Tibial nerve (tissue), 4 donors: Measurements from ENCODE around the gene DDA1. TPM values are rescaled to one million over a fixed set of nuclear protein-coding genes. Genes with fewer than 3 reads are reported as not detected.

Experiments
- DNase-seq, 2 donors: peaks; one replicate each; pipeline ENCODE4 v3.0.0-alpha.2; 2019; ENCODE audit warnings: low spot score in 2 of 2
- H3K27ac ChIP-seq, 4 donors: fragments of 200-600 bp; sonication (generic) in 3 of 4; one replicate each; pipeline ENCODE4 v1.5.1; 2017 to 2019; ENCODE audit warnings: mild to moderate bottlenecking in 1 of 4
- H3K27me3 ChIP-seq, 2 donors: fragments of 200-600 bp; sonication (generic) in 1 of 2; one replicate each; pipeline versions ENCODE4 v1.5.1 to v1.6.0; 2017 to 2019
- H3K36me3 ChIP-seq, 3 donors: fragments of 200-600 bp; sonication (generic); one replicate each; pipeline ENCODE4 v1.5.1; 2018 to 2019
- H3K4me1 ChIP-seq, 4 donors: fragments of 200-600 bp; sonication (generic) in 3 of 4; one replicate each; pipeline ENCODE4 v1.5.1; 2017 to 2019
- H3K4me3 ChIP-seq, 4 donors: fragments of 200-600 bp; sonication (generic) in 3 of 4; one replicate each; pipeline ENCODE4 v1.5.1; 2017 to 2019; ENCODE audit warnings: mild to moderate bottlenecking in 1 of 4, moderate library complexity in 1 of 4
- H3K9me3 ChIP-seq, 4 donors: fragments of 200-600 bp; sonication (generic) in 3 of 4; one replicate each; pipeline ENCODE4 v1.5.1; 2017 to 2019
- CTCF ChIP-seq, 5 experiments: fragments of 200-600 bp in 3 of 5; fragments of 450-650 bp in 2 of 5; sonication (generic) in 3 of 5; IDR thresholded peaks; one replicate each; pipeline ENCODE4 v1.5.1; 2016 to 2019; ENCODE audit warnings: antibody characterized with exemption in 5 of 5, mild to moderate bottlenecking in 3 of 5, moderate library complexity in 2 of 5
- EP300 ChIP-seq, 2 donors: sonication (generic); formaldehyde crosslinking; IDR thresholded peaks; one replicate each; pipeline ENCODE4 v1.6.1; 2017; ENCODE audit warnings: antibody characterized with exemption in 2 of 2, mild to moderate bottlenecking in 1 of 2
- POLR2A ChIP-seq, 2 donors: fragments of 450-650 bp; IDR thresholded peaks; one replicate each; pipeline ENCODE4 v1.6.1; 2017; ENCODE audit warnings: antibody characterized with exemption in 2 of 2, mild to moderate bottlenecking in 2 of 2, moderate library complexity in 2 of 2
- WGBS, 2 donors: methylation state at CpG; one replicate each; pipeline ENCODE4 v1.1.5; 2018; 5-methylcytosine and 5-hydroxymethylcytosine counted together
- total RNA-seq, 4 donors: library from RNA; depleted of rRNA; stranded (reverse); fragments of >200 nt; gene quantifications; one replicate each; pipeline ENCODE4 v1.1.0, GENCODE V29; 2016

The DDA1 gene
- total RNA-seq, 4 donors from 2014 or later = 5.7 to 14.7 (median 7.8) TPM

DNA sequence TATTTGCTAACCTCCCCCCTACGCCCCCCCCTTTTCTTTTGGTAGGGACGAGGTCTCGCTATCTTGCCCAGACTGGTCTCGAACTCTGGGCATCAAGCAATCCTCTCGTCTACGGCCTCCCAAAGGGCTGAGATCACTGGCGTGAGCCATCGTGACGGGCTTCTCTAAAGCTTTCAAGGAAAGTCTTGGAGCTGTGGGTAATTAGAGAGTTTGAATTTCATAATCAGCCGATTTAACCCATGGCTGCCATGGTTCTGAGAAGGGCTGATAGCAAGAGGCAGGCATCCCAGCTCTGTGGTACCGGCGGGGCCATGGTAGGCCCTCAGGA, 5.5 kb upstream of the DDA1 start:
- Histone ChIP-seq H3K36me3 (peaks cover 0 to 16% (median 0%) of the 10 kb centered on the region in 3 donors), H3K27me3 (no peaks in the 10 kb centered on the region), H3K27ac (peak overlapping the region; percentile 23 to 90 (median 84)), H3K4me3 (peak overlapping the region in 2 of 4 donors; percentile 79), H3K9me3 (no peaks in the 10 kb centered on the region), H3K4me1 (peaks cover 0 to 56% (median 33%) of the 10 kb centered on the region in 4 donors)
- 29 to 54% methylated on average over 12 of the region's 12 CpGs for WGBS, 2 donors
- DNase-seq = no peak
- no peak for TF ChIP-seq CTCF (IDR thresholded peaks at IDR 0.05)
- no peak for TF ChIP-seq EP300 (IDR thresholded peaks at IDR 0.05)
- no peak for TF ChIP-seq POLR2A (IDR thresholded peaks at IDR 0.05)

- 43 to 57% methylated on average over 12 of the region's 12 CpGs for WGBS, 2 donors
- H3K27me3 ChIP-seq = no peaks in the 10 kb centered on the region
- H3K27ac ChIP-seq = peak overlapping the region; percentile 81 to 90 (median 86)
- peak overlapping the region in 1 of 4 donors; percentile 67 for H3K4me3 ChIP-seq
- peaks cover 0 to 59% (median 33%) of the 10 kb centered on the region in 4 donors for H3K4me1 ChIP-seq
- H3K36me3 ChIP-seq = peaks cover 0 to 15% (median 0%) of the 10 kb centered on the region in 3 donors
- TF ChIP-seq CTCF (IDR thresholded peaks at IDR 0.05) (no peak), EP300 (IDR thresholded peaks at IDR 0.05) (no peak), POLR2A (IDR thresholded peaks at IDR 0.05) (no peak)
- no peak for DNase-seq
- H3K9me3 ChIP-seq = no peaks in the 10 kb centered on the region
These were observed 4.8 kb upstream of the DDA1 start for GRCh38 chr19:17304386-17305215.

- 3 to 5% methylated on average over 6 to 7 of the region's 7 CpGs for WGBS, 2 donors
- H3K27ac ChIP-seq = peak overlapping the region; percentile 81 to 90 (median 86)
- H3K4me1 ChIP-seq = peaks cover 0 to 64% (median 37%) of the 10 kb centered on the region in 4 donors
- no peaks in the 10 kb centered on the region for H3K27me3 ChIP-seq
- no peaks in the 10 kb centered on the region for H3K9me3 ChIP-seq
- no peak for TF ChIP-seq CTCF (IDR thresholded peaks at IDR 0.05)
- TF ChIP-seq POLR2A (IDR thresholded peaks at IDR 0.05) = no peak
- TF ChIP-seq EP300 (IDR thresholded peaks at IDR 0.05) = no peak
- H3K36me3 ChIP-seq = peaks cover 0 to 13% (median 0%) of the 10 kb centered on the region in 3 donors
- DNase-seq = peak in 1 of 2 donors; percentile 80
- peak overlapping the region; percentile 66 to 72 (median 68) for H3K4me3 ChIP-seq
These were observed 4.2 kb upstream of the DDA1 start for GRCh38 chr19:17305216-17305516.

DNA sequence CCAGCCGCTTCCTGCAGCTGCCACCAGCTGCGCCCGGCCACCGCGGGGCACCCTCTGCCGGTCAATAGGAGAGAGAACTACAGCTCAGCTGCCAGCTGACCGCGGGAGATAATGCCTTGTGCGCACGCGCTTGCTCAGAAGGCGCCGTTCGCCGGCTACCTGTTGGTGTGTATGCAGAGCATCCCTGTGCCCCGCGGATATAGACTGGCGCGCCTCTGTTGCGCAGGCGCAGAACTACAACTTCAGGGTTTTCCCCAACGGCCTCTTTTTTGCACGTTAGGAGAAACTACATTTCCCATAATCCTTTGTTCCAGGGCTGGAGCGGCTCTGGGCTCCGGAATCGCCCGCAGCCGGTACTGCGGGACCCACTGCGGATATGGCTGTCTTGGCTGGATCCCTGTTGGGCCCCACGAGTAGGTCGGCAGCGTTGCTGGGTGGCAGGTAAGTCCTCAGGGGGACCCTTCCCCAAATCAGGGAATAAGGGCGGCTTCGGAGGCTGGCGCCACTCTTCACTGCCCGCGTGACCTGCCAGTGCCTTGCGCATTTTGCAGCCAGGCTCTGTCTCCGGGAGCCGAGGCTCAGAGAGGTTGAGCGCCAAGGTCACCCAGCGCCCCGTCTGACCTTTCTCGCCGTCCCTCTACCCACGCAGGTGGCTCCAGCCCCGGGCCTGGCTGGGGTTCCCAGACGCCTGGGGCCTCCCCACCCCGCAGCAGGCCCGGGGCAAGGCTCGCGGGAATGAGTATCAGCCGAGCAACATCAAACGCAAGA, 3.7 kb upstream of the DDA1 start, which contains the start of gene MRPL34:
MRPL34 (plus strand) TSS at position 356 of the 768 bp plus-strand sequence; CDS start at position 377, 21 bp downstream.
- H3K4me1 ChIP-seq = peaks cover 0 to 69% (median 42%) of the 10 kb centered on the region in 4 donors
- no peaks in the 10 kb centered on the region for H3K9me3 ChIP-seq
- H3K27ac ChIP-seq = peak within 1 kb of the TSS; percentile 81 to 90 (median 86)
- H3K27me3 ChIP-seq = no peaks in the 10 kb centered on the region
- H3K36me3 ChIP-seq = peaks cover 0 to 8% (median 0%) of the 10 kb centered on the region in 3 donors
- peak within 1 kb of the TSS; percentile 66 to 72 (median 68) for H3K4me3 ChIP-seq
- WGBS, 2 donors = 0% methylated on average over 25 to 27 of the region's 55 CpGs
- TF ChIP-seq CTCF (IDR thresholded peaks at IDR 0.05) (peak; percentile 58 to 94 (median 89)), EP300 (IDR thresholded peaks at IDR 0.05) (peak; percentile 84 to 86), POLR2A (IDR thresholded peaks at IDR 0.05) (peak; percentile 55 to 81)
- peak; percentile 82 to 89 for DNase-seq
